BE2C (cell line): ENCODE measurements around the gene MGLL.

Experiments
- DNase-seq: peaks from one replicate; pipeline ENCODE4 v3.0.0-alpha.2; 2020
- H3K27me3 ChIP-seq: fragments of 250-450 bp; sonication (Bioruptor Pico); 2 replicates; pipeline ENCODE4 v1.5.1; 2020; ENCODE audit warnings: mild to moderate bottlenecking
- H3K36me3 ChIP-seq: fragments of 250-450 bp; sonication (Bioruptor Pico); 2 replicates; pipeline ENCODE4 v1.5.1; 2020; ENCODE audit warnings: mild to moderate bottlenecking
- H3K4me1 ChIP-seq: fragments of 250-450 bp; sonication (Bioruptor Pico); 2 replicates; pipeline ENCODE4 v1.5.1; 2020
- H3K4me3 ChIP-seq: 2 replicates; pipeline ENCODE4 v1.5.1; 2011; ENCODE audit warnings: low read depth, low read length
- H3K9me3 ChIP-seq: fragments of 250-450 bp; sonication (Bioruptor Pico); 2 replicates; pipeline ENCODE4 v1.5.1; 2020
- TF ChIP-seq, protein P1 (sequence below): IDR thresholded peaks from 2 replicates; pipeline ENCODE4 v1.5.1; 2012; ENCODE audit warnings: mild to moderate bottlenecking, low read depth, low read length

MGLL gene

DNA sequence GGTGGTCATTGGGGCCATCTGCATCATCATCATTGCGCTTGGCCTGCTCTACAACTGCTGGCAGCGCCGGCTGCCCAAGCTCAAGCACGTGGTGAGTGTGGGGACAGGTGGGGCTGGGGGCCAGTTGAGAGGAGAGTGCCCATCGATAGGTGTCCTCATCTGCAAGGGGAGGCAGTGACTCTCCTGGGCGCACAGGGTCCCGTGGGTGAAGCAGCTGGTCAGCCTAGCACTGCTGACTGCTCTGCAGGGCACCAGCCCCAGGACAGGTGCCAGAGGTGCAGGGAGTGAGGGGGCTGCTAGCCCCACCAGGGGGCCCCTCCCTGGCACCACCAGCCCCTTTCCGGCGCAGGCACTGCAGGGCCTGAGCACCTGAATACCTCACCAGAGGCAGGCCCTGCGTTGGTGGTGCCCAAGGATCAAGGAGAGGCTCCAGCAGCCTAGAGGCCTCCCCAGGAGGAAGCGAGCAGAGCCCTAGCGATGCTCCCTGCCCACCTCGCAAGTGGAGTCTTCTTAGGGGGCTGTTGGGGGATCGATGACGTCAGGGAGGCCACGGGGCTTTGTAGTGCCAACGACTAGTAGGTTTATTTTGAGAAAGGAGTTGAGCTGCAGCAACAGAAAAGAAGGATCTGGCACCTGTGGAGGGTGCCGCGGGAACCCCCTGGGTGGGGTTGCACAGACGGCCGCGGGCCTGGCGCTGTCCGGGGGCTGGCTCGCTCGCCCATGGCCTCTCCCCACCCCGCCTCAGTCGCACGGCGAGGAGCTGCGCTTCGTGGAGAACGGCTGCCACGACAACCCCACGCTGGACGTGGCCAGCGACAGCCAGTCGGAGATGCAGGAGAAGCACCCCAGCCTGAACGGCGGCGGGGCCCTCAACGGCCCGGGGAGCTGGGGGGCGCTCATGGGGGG, 150.5 kb downstream of the MGLL start:
- Histone ChIP-seq H3K27me3 (no peaks in the 10 kb centered on the region), H3K36me3 (no peaks in the 10 kb centered on the region; the same call in 1 of the 2 replicates), H3K9me3 (no peaks in the 10 kb centered on the region), H3K4me1 (peaks cover 3% of the 10 kb centered on the region; the same call in 1 of the 2 replicates), H3K4me3 (peak overlapping the region; percentile 56)
- TF ChIP-seq, protein P1, sequence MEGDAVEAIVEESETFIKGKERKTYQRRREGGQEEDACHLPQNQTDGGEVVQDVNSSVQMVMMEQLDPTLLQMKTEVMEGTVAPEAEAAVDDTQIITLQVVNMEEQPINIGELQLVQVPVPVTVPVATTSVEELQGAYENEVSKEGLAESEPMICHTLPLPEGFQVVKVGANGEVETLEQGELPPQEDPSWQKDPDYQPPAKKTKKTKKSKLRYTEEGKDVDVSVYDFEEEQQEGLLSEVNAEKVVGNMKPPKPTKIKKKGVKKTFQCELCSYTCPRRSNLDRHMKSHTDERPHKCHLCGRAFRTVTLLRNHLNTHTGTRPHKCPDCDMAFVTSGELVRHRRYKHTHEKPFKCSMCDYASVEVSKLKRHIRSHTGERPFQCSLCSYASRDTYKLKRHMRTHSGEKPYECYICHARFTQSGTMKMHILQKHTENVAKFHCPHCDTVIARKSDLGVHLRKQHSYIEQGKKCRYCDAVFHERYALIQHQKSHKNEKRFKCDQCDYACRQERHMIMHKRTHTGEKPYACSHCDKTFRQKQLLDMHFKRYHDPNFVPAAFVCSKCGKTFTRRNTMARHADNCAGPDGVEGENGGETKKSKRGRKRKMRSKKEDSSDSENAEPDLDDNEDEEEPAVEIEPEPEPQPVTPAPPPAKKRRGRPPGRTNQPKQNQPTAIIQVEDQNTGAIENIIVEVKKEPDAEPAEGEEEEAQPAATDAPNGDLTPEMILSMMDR: no peak
- DNase-seq: no peak

DNA sequence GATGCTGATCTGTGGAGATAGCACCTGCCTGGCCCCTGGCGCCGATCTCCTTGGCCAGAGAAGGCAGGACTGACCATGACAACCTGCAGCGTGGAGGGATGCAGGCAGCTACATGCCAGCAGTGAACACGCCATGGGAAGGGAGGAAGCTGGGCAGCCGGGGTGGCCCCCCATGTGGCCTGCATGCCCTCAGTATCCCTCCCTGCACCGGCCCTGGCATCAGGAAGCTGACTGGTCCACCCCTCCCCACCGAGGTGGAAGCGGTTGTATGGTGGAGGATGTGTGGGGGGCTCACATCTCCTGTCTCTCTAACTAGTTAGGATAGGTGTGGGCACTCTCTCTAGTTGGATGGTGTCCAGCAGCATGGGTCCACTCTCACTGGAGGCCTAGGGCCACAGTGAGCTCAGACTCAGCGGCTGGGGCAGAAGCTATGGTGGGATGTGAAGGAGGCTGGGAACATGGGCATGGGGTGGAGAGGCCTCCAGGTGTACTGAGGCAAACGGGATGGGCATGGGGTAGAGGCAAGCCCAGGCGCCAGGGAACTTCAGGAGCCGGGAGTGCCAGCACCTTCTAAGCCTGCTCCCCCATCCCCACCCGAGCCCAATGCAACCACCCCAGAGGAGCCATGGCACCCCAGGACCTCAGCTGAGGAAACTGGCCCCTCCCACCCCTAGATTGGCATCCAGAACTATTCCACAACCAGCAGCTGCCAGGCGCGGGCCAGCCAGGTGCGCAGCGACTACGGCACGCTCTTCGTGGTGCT, 151.4 kb downstream of the MGLL start:
- H3K4me3 ChIP-seq: no peak overlapping the region
- no peak for DNase-seq
- TF ChIP-seq, protein P1: no peak
- H3K27me3 ChIP-seq: no peaks in the 10 kb centered on the region
- peaks cover 3% of the 10 kb centered on the region; the same call in 1 of the 2 replicates for H3K4me1 ChIP-seq
- no peaks in the 10 kb centered on the region; the same call in none of the 2 replicates for H3K36me3 ChIP-seq
- H3K9me3 ChIP-seq: no peaks in the 10 kb centered on the region

DNA sequence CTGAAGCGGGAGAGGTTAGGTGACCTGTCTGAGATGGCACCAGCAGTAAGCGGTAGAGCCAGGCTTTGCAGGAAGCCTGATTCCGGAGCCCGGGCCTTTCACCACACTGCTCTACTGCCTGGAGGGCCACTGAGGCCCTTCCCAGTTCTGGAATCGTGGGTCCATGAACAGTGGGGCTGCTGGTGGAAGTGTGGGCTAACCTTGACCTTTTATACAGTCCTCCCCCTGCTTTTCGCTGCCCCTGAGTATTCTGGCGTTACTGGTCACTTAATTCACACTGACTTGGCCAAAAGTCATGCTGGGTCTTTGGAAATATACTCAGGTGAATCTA, 152.1 kb downstream of the MGLL start:
- TF ChIP-seq, protein P1: no peak
- DNase-seq: no peak

DNA sequence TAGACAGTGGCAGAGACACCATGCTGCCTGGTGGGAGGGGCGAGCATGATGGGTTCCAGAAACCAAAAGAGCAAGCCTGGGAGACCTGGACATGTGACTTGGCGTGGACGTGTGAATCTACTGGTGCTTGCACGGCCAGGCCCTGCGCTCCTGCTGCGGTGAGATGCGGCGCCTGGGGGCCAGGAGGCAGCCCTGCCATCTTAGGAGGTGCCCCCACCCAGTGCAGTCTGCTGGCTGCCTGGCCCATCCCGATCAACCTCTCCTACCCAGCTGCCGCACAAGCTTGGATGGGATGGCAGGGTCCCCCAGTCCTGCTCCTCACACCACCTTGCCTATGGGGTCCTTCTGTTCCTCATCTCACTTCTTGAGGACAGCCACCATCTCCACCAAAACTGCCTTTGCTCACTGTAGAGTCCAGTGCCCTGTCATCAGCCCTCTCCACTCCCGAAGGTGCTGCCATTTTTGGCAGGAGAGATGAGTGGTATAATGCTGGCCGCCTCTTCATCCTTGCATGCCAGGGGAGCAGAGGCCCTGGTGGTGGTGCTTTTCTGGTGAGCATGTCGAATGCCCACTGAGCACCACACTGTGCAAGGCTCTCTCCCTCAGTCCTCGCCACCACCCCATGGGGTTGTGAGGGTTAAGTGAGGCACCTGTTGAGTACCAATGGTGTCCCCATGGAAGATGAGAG, 152.6 kb downstream of the MGLL start:
- H3K9me3 ChIP-seq: no peaks in the 10 kb centered on the region
- no peak for DNase-seq
- H3K4me3 ChIP-seq: no peak overlapping the region
- H3K4me1 ChIP-seq: peaks cover 3% of the 10 kb centered on the region; the same call in 1 of the 2 replicates
- H3K36me3 ChIP-seq: peaks cover 11% of the 10 kb centered on the region
- TF ChIP-seq, protein P1: no peak
- no peaks in the 10 kb centered on the region for H3K27me3 ChIP-seq

More for the DNA sequence above, 152.1 kb downstream of the MGLL start:
- Histone ChIP-seq H3K36me3 (peaks cover 6% of the 10 kb centered on the region), H3K4me3 (no peak overlapping the region), H3K4me1 (peaks cover 3% of the 10 kb centered on the region; the same call in 1 of the 2 replicates), H3K9me3 (no peaks in the 10 kb centered on the region), H3K27me3 (no peaks in the 10 kb centered on the region)

DNA sequence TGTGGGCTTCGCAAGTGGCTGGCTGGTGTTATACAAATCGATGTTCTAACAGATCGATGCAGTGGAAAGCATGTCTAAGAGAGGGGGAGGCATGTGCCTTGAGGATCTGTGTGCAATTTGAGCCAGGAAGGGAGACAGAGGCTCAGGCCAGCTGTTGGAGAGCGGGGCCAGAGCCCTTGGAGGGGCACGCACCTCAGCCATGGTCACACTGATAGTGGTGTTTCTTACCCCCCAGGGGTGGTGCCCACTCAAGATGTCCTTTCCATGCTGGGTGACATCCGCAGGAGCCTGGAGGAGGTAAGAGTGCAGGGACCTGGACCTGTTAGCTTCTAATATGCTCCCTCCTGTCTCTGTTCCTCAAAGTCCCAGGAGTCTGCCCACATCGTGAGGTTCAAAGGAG, 153.4 kb downstream of the MGLL start:
- Histone ChIP-seq H3K36me3 (peaks cover 15% of the 10 kb centered on the region), H3K4me3 (no peak overlapping the region), H3K9me3 (no peaks in the 10 kb centered on the region), H3K27me3 (no peaks in the 10 kb centered on the region), H3K4me1 (peaks cover 3% of the 10 kb centered on the region; the same call in 1 of the 2 replicates)
- TF ChIP-seq, protein P1: no peak
- no peak for DNase-seq
